Activated naive CD4-positive, alpha-beta T cell treated with anti-CD3 and anti-CD28 coated beads, Interleukin-2, amount 50 U/mL, for 24 hours (primary cell): ENCODE measurements around the gene STX1A.

Source experiments
- H3K27ac Mint-ChIP-seq: one replicate; pipeline ENCODE4 v1.8.0; 2021; ENCODE audit warnings: mild to moderate bottlenecking, mixed read lengths
- H3K27me3 Mint-ChIP-seq: one replicate; pipeline ENCODE4 v1.8.0; 2021; ENCODE audit warnings: mixed read lengths
- H3K36me3 Mint-ChIP-seq: one replicate; pipeline ENCODE4 v1.8.0; 2021; ENCODE audit warnings: mixed read lengths
- H3K4me1 Mint-ChIP-seq: one replicate; pipeline ENCODE4 v1.8.0; 2021; ENCODE audit warnings: mixed read lengths
- H3K4me3 Mint-ChIP-seq: one replicate; pipeline ENCODE4 v1.8.0; 2021; ENCODE audit warnings: mild to moderate bottlenecking, mixed read lengths
- H3K9me3 Mint-ChIP-seq: one replicate; pipeline ENCODE4 v1.8.0; 2021; ENCODE audit warnings: mixed read lengths

The STX1A gene

GRCh38 chr7:73704640-73705550 lies 14.6 kb downstream of the STX1A start:
- Mint-ChIP-seq H3K4me3 (no peak overlapping the region), H3K36me3 (peaks cover 3% of the 10 kb centered on the region), H3K4me1 (peaks cover 17% of the 10 kb centered on the region), H3K9me3 (no peaks in the 10 kb centered on the region), H3K27me3 (no peaks in the 10 kb centered on the region), H3K27ac (no peak overlapping the region)

- Mint-ChIP-seq H3K36me3 (peaks cover 3% of the 10 kb centered on the region), H3K4me3 (no peak overlapping the region), H3K27me3 (no peaks in the 10 kb centered on the region), H3K4me1 (peaks cover 17% of the 10 kb centered on the region), H3K9me3 (no peaks in the 10 kb centered on the region), H3K27ac (no peak overlapping the region)
Measured at GRCh38 chr7:73703757-73704639, 15.5 kb downstream of the STX1A start.

- Mint-ChIP-seq H3K4me3 (no peak overlapping the region), H3K27me3 (no peaks in the 10 kb centered on the region), H3K4me1 (peaks cover 17% of the 10 kb centered on the region)
Measured at GRCh38 chr7:73703225-73703624, 16.2 kb downstream of the STX1A start.

GRCh38 chr7:73702665-73703064 lies 16.8 kb downstream of the STX1A start:
- H3K36me3 Mint-ChIP-seq: peaks cover 3% of the 10 kb centered on the region
- no peaks in the 10 kb centered on the region for H3K27me3 Mint-ChIP-seq
- no peak overlapping the region for H3K4me3 Mint-ChIP-seq
- H3K9me3 Mint-ChIP-seq: no peaks in the 10 kb centered on the region
- no peak overlapping the region for H3K27ac Mint-ChIP-seq
- peaks cover 17% of the 10 kb centered on the region for H3K4me1 Mint-ChIP-seq

More at GRCh38 chr7:73703225-73703624, 16.2 kb downstream of the STX1A start:
- no peak overlapping the region for H3K27ac Mint-ChIP-seq
- no peaks in the 10 kb centered on the region for H3K9me3 Mint-ChIP-seq
- H3K36me3 Mint-ChIP-seq: peaks cover 3% of the 10 kb centered on the region

GRCh38 chr7:73702226-73702625 lies 17.2 kb downstream of the STX1A start:
- H3K27ac Mint-ChIP-seq: peak overlapping the region; percentile 6
- H3K27me3 Mint-ChIP-seq: no peaks in the 10 kb centered on the region
- H3K36me3 Mint-ChIP-seq: peaks cover 3% of the 10 kb centered on the region
- peaks cover 16% of the 10 kb centered on the region for H3K4me1 Mint-ChIP-seq
- H3K9me3 Mint-ChIP-seq: no peaks in the 10 kb centered on the region
- H3K4me3 Mint-ChIP-seq: no peak overlapping the region

GRCh38 chr7:73701357-73701995 lies 18.0 kb downstream of the STX1A start:
- Mint-ChIP-seq H3K9me3 (no peaks in the 10 kb centered on the region), H3K27me3 (no peaks in the 10 kb centered on the region), H3K4me1 (peaks cover 8% of the 10 kb centered on the region), H3K36me3 (peaks cover 6% of the 10 kb centered on the region), H3K27ac (no peak overlapping the region), H3K4me3 (no peak overlapping the region)

GRCh38 chr7:73700581-73701134 lies 18.8 kb downstream of the STX1A start:
- H3K4me3 Mint-ChIP-seq: no peak overlapping the region
- H3K27me3 Mint-ChIP-seq: no peaks in the 10 kb centered on the region
- H3K4me1 Mint-ChIP-seq: peaks cover 5% of the 10 kb centered on the region
- H3K27ac Mint-ChIP-seq: no peak overlapping the region
- peaks cover 7% of the 10 kb centered on the region for H3K36me3 Mint-ChIP-seq
- no peaks in the 10 kb centered on the region for H3K9me3 Mint-ChIP-seq

GRCh38 chr7:73700069-73700423 lies 19.4 kb downstream of the STX1A start:
- Mint-ChIP-seq H3K36me3 (peaks cover 10% of the 10 kb centered on the region), H3K4me3 (no peak overlapping the region), H3K27ac (no peak overlapping the region), H3K4me1 (peaks cover 5% of the 10 kb centered on the region), H3K27me3 (no peaks in the 10 kb centered on the region), H3K9me3 (no peaks in the 10 kb centered on the region)

- H3K4me3 Mint-ChIP-seq: no peak overlapping the region
- H3K4me1 Mint-ChIP-seq: peaks cover 5% of the 10 kb centered on the region
- no peaks in the 10 kb centered on the region for H3K27me3 Mint-ChIP-seq
- no peaks in the 10 kb centered on the region for H3K9me3 Mint-ChIP-seq
- peaks cover 12% of the 10 kb centered on the region for H3K36me3 Mint-ChIP-seq
- H3K27ac Mint-ChIP-seq: no peak overlapping the region
Measured at GRCh38 chr7:73699370-73700068, 19.9 kb downstream of the STX1A start.

GRCh38 chr7:73698410-73698809 lies 21.1 kb downstream of the STX1A start:
- Mint-ChIP-seq H3K4me1 (peaks cover 5% of the 10 kb centered on the region), H3K4me3 (no peak overlapping the region), H3K9me3 (no peaks in the 10 kb centered on the region), H3K36me3 (peaks cover 16% of the 10 kb centered on the region), H3K27ac (no peak overlapping the region), H3K27me3 (no peaks in the 10 kb centered on the region)

- Mint-ChIP-seq H3K27me3 (no peaks in the 10 kb centered on the region), H3K36me3 (peaks cover 22% of the 10 kb centered on the region), H3K9me3 (no peaks in the 10 kb centered on the region), H3K4me1 (no peaks in the 10 kb centered on the region), H3K27ac (no peak overlapping the region), H3K4me3 (no peak overlapping the region)
Measured at GRCh38 chr7:73696372-73696771, 23.1 kb downstream of the STX1A start.

GRCh38 chr7:73690646-73691045 lies 28.8 kb downstream of the STX1A start:
- H3K36me3 Mint-ChIP-seq: peaks cover 29% of the 10 kb centered on the region
- peaks cover 21% of the 10 kb centered on the region for H3K4me1 Mint-ChIP-seq
- no peaks in the 10 kb centered on the region for H3K9me3 Mint-ChIP-seq
- no peaks in the 10 kb centered on the region for H3K27me3 Mint-ChIP-seq
- H3K27ac Mint-ChIP-seq: no peak overlapping the region
- no peak overlapping the region for H3K4me3 Mint-ChIP-seq

GRCh38 chr7:73688288-73688687 lies 31.2 kb downstream of the STX1A start:
- no peaks in the 10 kb centered on the region for H3K27me3 Mint-ChIP-seq
- no peak overlapping the region for H3K4me3 Mint-ChIP-seq
- H3K27ac Mint-ChIP-seq: no peak overlapping the region
- H3K9me3 Mint-ChIP-seq: no peaks in the 10 kb centered on the region
- peaks cover 28% of the 10 kb centered on the region for H3K4me1 Mint-ChIP-seq
- H3K36me3 Mint-ChIP-seq: peaks cover 20% of the 10 kb centered on the region

- Mint-ChIP-seq H3K27ac (no peak overlapping the region), H3K27me3 (no peaks in the 10 kb centered on the region), H3K36me3 (peaks cover 13% of the 10 kb centered on the region), H3K4me3 (peak overlapping the region; percentile 65), H3K4me1 (peaks cover 49% of the 10 kb centered on the region), H3K9me3 (no peaks in the 10 kb centered on the region)
Measured at GRCh38 chr7:73685311-73685710, 34.2 kb downstream of the STX1A start.
